ENCODE results near the gene HSH2D. TPM values are rescaled to one million over a fixed set of nuclear protein-coding genes. Genes with fewer than 3 reads are reported as not detected.

Gene HSH2D
- total and polyA plus RNA-seq, 9 of the 15 experiments (the other 6 are each of a cell fraction or from before 2014, with no cell fraction given) = 0.03 to 1.1 (median 0.35) TPM; not detected in 1

DNA sequence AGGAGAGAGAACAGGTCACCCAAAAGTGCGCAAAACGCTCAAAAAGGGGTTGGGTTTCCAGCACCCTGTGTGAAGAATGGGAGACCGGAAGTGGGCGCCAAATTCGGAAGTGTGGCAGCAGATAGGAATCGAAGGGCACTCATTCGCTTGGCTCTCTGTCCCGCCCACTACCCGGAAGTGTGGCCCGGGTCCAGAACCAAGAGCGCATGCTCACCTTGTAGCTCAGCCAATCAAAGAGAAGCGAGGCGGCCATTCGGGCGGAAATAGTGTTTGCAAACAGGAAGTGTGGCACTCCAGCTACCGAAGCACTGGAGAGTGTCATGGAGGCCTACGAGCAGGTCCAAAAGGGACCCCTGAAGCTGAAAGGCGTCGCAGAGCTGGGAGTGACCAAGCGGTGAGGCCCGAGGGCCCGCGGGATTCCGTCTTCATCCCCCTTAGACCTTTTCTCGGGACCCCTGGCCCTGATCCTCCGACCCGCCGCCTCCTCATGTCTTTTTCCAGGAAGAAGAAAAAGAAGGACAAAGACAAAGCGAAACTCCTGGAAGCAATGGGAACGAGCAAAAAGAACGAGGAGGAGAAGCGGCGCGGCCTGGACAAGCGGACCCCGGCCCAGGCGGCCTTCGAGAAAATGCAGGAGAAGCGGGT is 41.8 kb downstream of the HSH2D start, which contains the start of gene FAM32A (continued):
- TF ChIP-seq, protein P1, sequence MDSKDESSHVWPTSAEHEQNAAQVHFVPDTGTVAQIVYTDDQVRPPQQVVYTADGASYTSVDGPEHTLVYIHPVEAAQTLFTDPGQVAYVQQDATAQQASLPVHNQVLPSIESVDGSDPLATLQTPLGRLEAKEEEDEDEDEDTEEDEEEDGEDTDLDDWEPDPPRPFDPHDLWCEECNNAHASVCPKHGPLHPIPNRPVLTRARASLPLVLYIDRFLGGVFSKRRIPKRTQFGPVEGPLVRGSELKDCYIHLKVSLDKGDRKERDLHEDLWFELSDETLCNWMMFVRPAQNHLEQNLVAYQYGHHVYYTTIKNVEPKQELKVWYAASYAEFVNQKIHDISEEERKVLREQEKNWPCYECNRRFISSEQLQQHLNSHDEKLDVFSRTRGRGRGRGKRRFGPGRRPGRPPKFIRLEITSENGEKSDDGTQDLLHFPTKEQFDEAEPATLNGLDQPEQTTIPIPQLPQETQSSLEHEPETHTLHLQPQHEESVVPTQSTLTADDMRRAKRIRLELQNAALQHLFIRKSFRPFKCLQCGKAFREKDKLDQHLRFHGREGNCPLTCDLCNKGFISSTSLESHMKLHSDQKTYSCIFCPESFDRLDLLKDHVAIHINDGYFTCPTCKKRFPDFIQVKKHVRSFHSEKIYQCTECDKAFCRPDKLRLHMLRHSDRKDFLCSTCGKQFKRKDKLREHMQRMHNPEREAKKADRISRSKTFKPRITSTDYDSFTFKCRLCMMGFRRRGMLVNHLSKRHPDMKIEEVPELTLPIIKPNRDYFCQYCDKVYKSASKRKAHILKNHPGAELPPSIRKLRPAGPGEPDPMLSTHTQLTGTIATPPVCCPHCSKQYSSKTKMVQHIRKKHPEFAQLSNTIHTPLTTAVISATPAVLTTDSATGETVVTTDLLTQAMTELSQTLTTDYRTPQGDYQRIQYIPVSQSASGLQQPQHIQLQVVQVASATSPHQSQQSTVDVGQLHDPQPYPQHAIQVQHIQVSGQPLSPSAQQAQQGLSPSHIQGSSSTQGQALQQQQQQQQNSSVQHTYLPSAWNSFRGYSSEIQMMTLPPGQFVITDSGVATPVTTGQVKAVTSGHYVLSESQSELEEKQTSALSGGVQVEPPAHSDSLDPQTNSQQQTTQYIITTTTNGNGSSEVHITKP (IDR thresholded peaks at IDR 0.05; ENCODE audit: partially characterized antibody) = no peak
- TF ChIP-seq RERE (CRISPR knock-in tag; IDR thresholded peaks at IDR 0.05; ENCODE audit: borderline replicate concordance) (no peak), ZNF121 (CRISPR knock-in tag; conservative IDR thresholded peaks at IDR 0.05) (no peak), ZNF639 (CRISPR knock-in tag; conservative IDR thresholded peaks at IDR 0.05 in 1 of 2, IDR thresholded peaks at IDR 0.05 in 1 of 2) (peak; percentile 32 to 47; a peak in 1 of 4 replicates), HSF4 (CRISPR knock-in tag; IDR thresholded peaks at IDR 0.05; ENCODE audit: borderline replicate concordance) (no peak), ZNF224 (CRISPR knock-in tag; IDR thresholded peaks at IDR 0.05) (no peak), ZNF780A (CRISPR knock-in tag; IDR thresholded peaks at IDR 0.05) (no peak), CREM (IDR thresholded peaks at IDR 0.05; ENCODE audit: low read depth) (peak; percentile 71; the same call in 1 of the 2 replicates), EHMT2 (IDR thresholded peaks at IDR 0.05) (peak; percentile 93; the same call in 1 of the 2 replicates), DNMT1 (IDR thresholded peaks at IDR 0.05) (no peak), CEBPZ (IDR thresholded peaks at IDR 0.05; ENCODE audit: borderline replicate concordance, low read depth, low read length) (no peak), DDX20 (tag; IDR thresholded peaks at IDR 0.05; ENCODE audit: low read depth) (no peak)

Measured in K562 (cell line).